Endodermal cell (in vitro differentiated cells): ENCODE measurements around the gene MRM1. TPM values are rescaled to one million over a fixed set of nuclear protein-coding genes. Genes with fewer than 3 reads are reported as not detected.

ENCODE experiments used
- DNase-seq: peaks from one replicate; pipeline ENCODE4 v3.0.0-alpha.2; 2017
- H3K27ac ChIP-seq: 2 replicates; pipeline ENCODE4 v1.5.1; 2013; ENCODE audit warnings: mild to moderate bottlenecking, low read depth, low read length, moderate library complexity
- H3K27me3 ChIP-seq: 2 replicates; pipeline ENCODE4 v1.6.1; 2013; ENCODE audit warnings: mild to moderate bottlenecking, low read length, moderate library complexity; ENCODE audit not compliant: insufficient read depth, control insufficient read depth, poor library complexity, severe bottlenecking
- H3K36me3 ChIP-seq: 2 replicates; pipeline ENCODE4 v1.7.0; 2013; ENCODE audit warnings: mild to moderate bottlenecking, low read length, moderate library complexity; ENCODE audit not compliant: control insufficient read depth, insufficient read depth
- H3K4me1 ChIP-seq: one replicate; pipeline ENCODE4 v1.7.0; 2013; ENCODE audit warnings: low read length; ENCODE audit not compliant: control insufficient read depth, insufficient read depth
- H3K4me3 ChIP-seq: 2 replicates; pipeline ENCODE4 v1.5.1; 2013; ENCODE audit warnings: mild to moderate bottlenecking, low read length, moderate library complexity
- H3K9ac ChIP-seq: 2 replicates; pipeline ENCODE4 v1.6.1; 2013; ENCODE audit warnings: mild to moderate bottlenecking, low read length, moderate library complexity; ENCODE audit not compliant: poor library complexity, severe bottlenecking; ENCODE audit errors: extremely low read depth
- H3K9me3 ChIP-seq: 2 replicates; pipeline ENCODE4 v1.6.1; 2013; ENCODE audit warnings: mild to moderate bottlenecking, low read length, moderate library complexity; ENCODE audit not compliant: control insufficient read depth
- H3K27ac Mint-ChIP-seq: 2 replicates; pipeline ENCODE4 v1.8.0; 2020; ENCODE audit warnings: mixed read lengths
- H3K27me3 Mint-ChIP-seq: 2 replicates; pipeline ENCODE4 v1.8.0; 2021; ENCODE audit warnings: mild to moderate bottlenecking, mixed read lengths; ENCODE audit not compliant: insufficient read depth
- H3K36me3 Mint-ChIP-seq: 2 replicates; pipeline ENCODE4 v1.8.0; 2020; ENCODE audit warnings: low read depth, mixed read lengths
- H3K4me1 Mint-ChIP-seq: 2 replicates; pipeline ENCODE4 v1.8.0; 2020; ENCODE audit warnings: mixed read lengths
- H3K4me3 Mint-ChIP-seq: 2 replicates; pipeline ENCODE4 v1.8.0; 2020; ENCODE audit warnings: mild to moderate bottlenecking, moderate library complexity, mixed read lengths
- H3K9me3 Mint-ChIP-seq: 2 replicates; pipeline ENCODE4 v1.8.0; 2020; ENCODE audit warnings: mild to moderate bottlenecking, mixed read lengths
- WGBS, 2 experiments: methylation state at CpG; one replicate each; pipeline versions ENCODE4 v1.1.5 to v1.1.7; 2013; ENCODE audit warnings: missing lambda C conversion rate in 2 of 2, mixed read lengths in 1 of 2; ENCODE audit not compliant: insufficient coverage in 1 of 2, insufficient read length in 1 of 2; 5-methylcytosine and 5-hydroxymethylcytosine counted together
- total RNA-seq, 2 donors: library from RNA; stranded (reverse); fragmentation: NEBNext Ultra II Directional in 1 of 2; extraction: Animal tissue kit (Norgen Biotek cat#: 25700) in 1 of 2; gene quantifications; 2 replicates in 1 of 2; 3 replicates in 1 of 2; pipeline ENCODE4 v1.2.1, GENCODE V29; 2021
- TF ChIP-seq, protein P1 (sequence below): fragments of 200-600 bp; sonication (generic); conservative IDR thresholded peaks from 2 replicates; pipeline ENCODE4 v1.5.0; 2021; ENCODE audit warnings: antibody characterized with exemption, mild to moderate bottlenecking

The MRM1 gene
- total RNA-seq, 2 donors from 2014 or later, result 10.7 to 11.4 TPM

DNA sequence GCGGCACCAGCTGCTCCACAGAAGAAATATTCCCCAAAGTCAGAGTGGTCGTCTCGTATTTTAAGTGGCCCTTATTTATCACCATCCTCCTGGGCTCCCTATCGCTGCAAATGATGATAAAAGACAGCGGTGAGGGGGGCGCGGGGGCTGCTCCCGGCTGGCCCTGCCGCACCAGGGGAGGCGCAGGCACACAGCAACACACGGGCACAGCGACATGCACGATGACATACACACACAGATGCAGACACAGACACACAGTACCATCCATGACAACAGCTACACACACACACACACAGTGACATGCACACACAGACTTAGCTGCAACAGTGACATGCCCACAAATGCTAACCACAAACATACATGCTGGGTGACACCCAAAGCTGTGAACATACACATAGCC, 52.5 kb downstream of the MRM1 start:
- Histone ChIP-seq H3K36me3 (no peaks in the 10 kb centered on the region), H3K27ac (no peak overlapping the region), H3K9ac (no peak overlapping the region), H3K4me3 (no peak overlapping the region), H3K27me3 (no peaks in the 10 kb centered on the region), H3K4me1 (no peaks in the 10 kb centered on the region), H3K9me3 (no peaks in the 10 kb centered on the region)
- TF ChIP-seq, protein P1, sequence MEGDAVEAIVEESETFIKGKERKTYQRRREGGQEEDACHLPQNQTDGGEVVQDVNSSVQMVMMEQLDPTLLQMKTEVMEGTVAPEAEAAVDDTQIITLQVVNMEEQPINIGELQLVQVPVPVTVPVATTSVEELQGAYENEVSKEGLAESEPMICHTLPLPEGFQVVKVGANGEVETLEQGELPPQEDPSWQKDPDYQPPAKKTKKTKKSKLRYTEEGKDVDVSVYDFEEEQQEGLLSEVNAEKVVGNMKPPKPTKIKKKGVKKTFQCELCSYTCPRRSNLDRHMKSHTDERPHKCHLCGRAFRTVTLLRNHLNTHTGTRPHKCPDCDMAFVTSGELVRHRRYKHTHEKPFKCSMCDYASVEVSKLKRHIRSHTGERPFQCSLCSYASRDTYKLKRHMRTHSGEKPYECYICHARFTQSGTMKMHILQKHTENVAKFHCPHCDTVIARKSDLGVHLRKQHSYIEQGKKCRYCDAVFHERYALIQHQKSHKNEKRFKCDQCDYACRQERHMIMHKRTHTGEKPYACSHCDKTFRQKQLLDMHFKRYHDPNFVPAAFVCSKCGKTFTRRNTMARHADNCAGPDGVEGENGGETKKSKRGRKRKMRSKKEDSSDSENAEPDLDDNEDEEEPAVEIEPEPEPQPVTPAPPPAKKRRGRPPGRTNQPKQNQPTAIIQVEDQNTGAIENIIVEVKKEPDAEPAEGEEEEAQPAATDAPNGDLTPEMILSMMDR, result no peak
- no peak for DNase-seq
- Mint-ChIP-seq H3K27ac (no peak overlapping the region), H3K9me3 (no peaks in the 10 kb centered on the region), H3K27me3 (peaks cover 29% of the 10 kb centered on the region), H3K4me1 (peaks cover 31% of the 10 kb centered on the region), H3K36me3 (no peaks in the 10 kb centered on the region), H3K4me3 (no peak overlapping the region)
- 88 to 91% methylated on average over 8 to 13 of the region's 13 CpGs for WGBS, 2 experiments

GRCh38 chr17:36655726-36656125, 54.3 kb downstream of the MRM1 start:
- peaks cover 26% of the 10 kb centered on the region for H3K27me3 Mint-ChIP-seq
- no peaks in the 10 kb centered on the region for H3K9me3 Mint-ChIP-seq
- H3K9me3 ChIP-seq, result no peaks in the 10 kb centered on the region

GRCh38 chr17:36657390-36657762, 56.0 kb downstream of the MRM1 start:
- Mint-ChIP-seq H3K4me3 (peak overlapping the region; percentile 69), H3K36me3 (no peaks in the 10 kb centered on the region), H3K4me1 (peaks cover 25% of the 10 kb centered on the region), H3K9me3 (no peaks in the 10 kb centered on the region), H3K27ac (peak overlapping the region; percentile 82), H3K27me3 (peaks cover 19% of the 10 kb centered on the region)
- 61 to 78% methylated on average over 15 to 25 of the region's 25 CpGs for WGBS, 2 experiments
- Histone ChIP-seq H3K36me3 (no peaks in the 10 kb centered on the region), H3K4me3 (peak overlapping the region; percentile 80), H3K27ac (no peak overlapping the region), H3K9me3 (no peaks in the 10 kb centered on the region), H3K27me3 (no peaks in the 10 kb centered on the region), H3K4me1 (no peaks in the 10 kb centered on the region), H3K9ac (peak overlapping the region; percentile 12)
- TF ChIP-seq, protein P1, result no peak
- DNase-seq, result no peak

More at GRCh38 chr17:36655726-36656125, 54.3 kb downstream of the MRM1 start:
- H3K4me3 ChIP-seq, result no peak overlapping the region
- Mint-ChIP-seq H3K4me3 (no peak overlapping the region), H3K4me1 (peaks cover 24% of the 10 kb centered on the region), H3K27ac (no peak overlapping the region), H3K36me3 (no peaks in the 10 kb centered on the region)
- 82 to 88% methylated on average over 2 to 7 of the region's 7 CpGs for WGBS, 2 experiments
- H3K36me3 ChIP-seq, result no peaks in the 10 kb centered on the region
- H3K27me3 ChIP-seq, result no peaks in the 10 kb centered on the region
- H3K4me1 ChIP-seq, result no peaks in the 10 kb centered on the region
- no peak for DNase-seq
- no peak overlapping the region for H3K27ac ChIP-seq
- TF ChIP-seq, protein P1, result no peak
- H3K9ac ChIP-seq, result no peak overlapping the region
